ENCODE measurements around the gene PIP5K1B. TPM values are rescaled to one million over a fixed set of nuclear protein-coding genes. Genes with fewer than 3 reads are reported as not detected.

Gene PIP5K1B
- total and polyA plus RNA-seq, 10 of the 15 experiments (the other 5 are each of a cell fraction or from before 2014, with no cell fraction given) = 6.8 to 16.3 (median 10.6) TPM

- ChIA-PET POLR2A (interaction anchor here (0.5 kb wide), 1 partner anchor 50 kb away, joined by 6 read pairs; no protein-coding TSS in a partner anchor), RAD21 (ENCODE audit: unreplicated experiment) (interaction anchor here (0.9 to 1.3 kb wide), 3 partner anchors 24 to 80 kb away, joined by 3 to 5 read pairs (median 4); no protein-coding TSS in a partner anchor), CTCF (interaction anchor here (0.9 kb wide), 1 partner anchor 11 kb away, joined by 3 read pairs; no protein-coding TSS in a partner anchor), SMC1A (ENCODE audit: uncharacterized antibody, unreplicated experiment) (interaction anchor here (0.7 to 1.4 kb wide), 9 partner anchors 11 to 219 kb away, joined by 3 to 4 read pairs (median 3); no protein-coding TSS in a partner anchor)
- 0 out of 2 replicates have a peak, but pooled peaks have one; percentile 23 for TF ChIP-seq MEF2A (IDR thresholded peaks at IDR 0.05; ENCODE audit: insufficient read depth, low read depth, low read length)
- TF ChIP-seq SPI1 (IDR thresholded peaks at IDR 0.05; ENCODE audit: borderline replicate concordance, insufficient read depth, low read depth, low read length) = peak; percentile 63
- TF ChIP-seq ZBTB11 (CRISPR knock-in tag; IDR thresholded peaks at IDR 0.05) = no peak
- no peak for TF ChIP-seq IRF5 (IDR thresholded peaks at IDR 0.05; ENCODE audit: borderline replicate concordance)
- TF ChIP-seq RBBP5 (conservative IDR thresholded peaks at IDR 0.05) = no peak
- no peak for TF ChIP-seq ASH2L (IDR thresholded peaks at IDR 0.05; ENCODE audit: borderline replicate concordance, low read depth)
- TF ChIP-seq LARP7 (IDR thresholded peaks at IDR 0.05) = no peak
- in situ Hi-C loops (cut with MboI) (no loop called here), intact Hi-C loops (cut with micrococcal nuclease; ENCODE audit: unreplicated experiment) (loop anchor here (5.0 kb wide), 1 partner anchor 78 kb away; no protein-coding TSS in a partner anchor)
- peak overlapping the region; percentile 57 for H3K4me2 ChIP-seq (ENCODE audit: control insufficient read depth, insufficient read depth)
- H3K9me3 ChIP-seq (replicated peaks; ENCODE audit: control insufficient read depth, insufficient read depth, low read length) = no peaks in the 10 kb centered on the region
- peaks cover 24% of the 10 kb centered on the region for H3K4me1 ChIP-seq (ENCODE audit: control insufficient read depth, insufficient read depth, low read length)
- peaks cover 0 to 6% of the 10 kb centered on the region in 2 experiments; a peak in 1 of 4 replicates for H3K36me3 ChIP-seq (ENCODE audit: control insufficient read depth in 2 of 2, insufficient read depth in 2 of 2, low read length in 1 of 2)
- 8% methylated on average over 2 of the region's 2 CpGs for WGBS (ENCODE audit: insufficient coverage, insufficient replicate concordance, low lambda C conversion rate, missing lambda C conversion rate)
- BruUV-seq (replicated peaks) = no TSS peak
- ATAC-seq (peak; percentile 68), DNase-seq (ENCODE audit: low read depth, low spot score) (no peak), FAIRE-seq (no peak)
- no peak overlapping the region for H3K4me3 ChIP-seq
- H3K27me3 ChIP-seq (replicated peaks in 1 of 2; ENCODE audit: control insufficient read depth in 2 of 2, insufficient read depth in 2 of 2, low read length in 1 of 2) = no peaks in the 10 kb centered on the region
- H3K9ac ChIP-seq (ENCODE audit: control insufficient read depth, insufficient read depth, low read length) = no peak overlapping the region
- H3K79me2 ChIP-seq (ENCODE audit: control insufficient read depth, insufficient read depth, low read length) = no peaks in the 10 kb centered on the region
- peak overlapping the region; percentile 52 for H2AFZ ChIP-seq (ENCODE audit: control insufficient read depth, low read depth, low read length)
- peak overlapping the region; percentile 67 for H3K27ac ChIP-seq (ENCODE audit: control insufficient read depth, insufficient read depth)
- no peaks in the 10 kb centered on the region for H4K20me1 ChIP-seq (ENCODE audit: control insufficient read depth, insufficient read depth)
Observed at GRCh38 chr9:68919661-68920060, 214.6 kb downstream of the PIP5K1B start.
